GM21717 (cell line): ENCODE data around the gene CWH43.
"Not testable (repeated sequence)": the region's sequence is repeated elsewhere in the genome, so short reads cannot be mapped to it uniquely, and the experiment has no call there.

Experiments
- ATAC-seq: cut with Tn5 transposase; IDR thresholded peaks from one replicate; pipeline ENCODE4 v1.9.1; 2021; ENCODE audit warnings: mild to moderate bottlenecking, moderate library complexity; ENCODE audit not compliant: unreplicated experiment

The CWH43 gene

GRCh38 chr4:48974979-48975640 is 11.0 kb upstream of the CWH43 start:
- no peak for ATAC-seq

GRCh38 chr4:48976041-48976440 is 10.0 kb upstream of the CWH43 start:
- no peak for ATAC-seq

- no peak for ATAC-seq
Measured at GRCh38 chr4:48979914-48980579, 6.0 kb upstream of the CWH43 start.

GRCh38 chr4:48984005-48984404 is 2.1 kb upstream of the CWH43 start:
- ATAC-seq: not testable (repeated sequence)

GRCh38 chr4:48985602-48985975 is 486 bp upstream of the CWH43 start:
- no peak for ATAC-seq

- ATAC-seq: no peak
Measured at GRCh38 chr4:48986654-48987164, 634 bp downstream of the CWH43 start.

- ATAC-seq: no peak
Measured at GRCh38 chr4:48989461-48990203, 3.6 kb downstream of the CWH43 start.

GRCh38 chr4:48991357-48991756 is 5.3 kb downstream of the CWH43 start:
- no peak for ATAC-seq

- no peak for ATAC-seq
Measured at GRCh38 chr4:48997962-48998361, 11.9 kb downstream of the CWH43 start.

GRCh38 chr4:48998440-48998839 is 12.4 kb downstream of the CWH43 start:
- ATAC-seq: no peak

- no peak for ATAC-seq
Measured at GRCh38 chr4:49000806-49001205, 14.7 kb downstream of the CWH43 start.

GRCh38 chr4:49002931-49003330 is 16.9 kb downstream of the CWH43 start:
- ATAC-seq: no peak

- no peak for ATAC-seq
Measured at GRCh38 chr4:49018718-49019295, 32.7 kb downstream of the CWH43 start.

- ATAC-seq: no peak
Measured at GRCh38 chr4:49032440-49033161, 46.5 kb downstream of the CWH43 start.

GRCh38 chr4:49036528-49036927 is 50.5 kb downstream of the CWH43 start:
- no peak for ATAC-seq

GRCh38 chr4:49044270-49044669 is 58.2 kb downstream of the CWH43 start:
- ATAC-seq: no peak

- no peak for ATAC-seq
Measured at GRCh38 chr4:49058306-49058705, 72.2 kb downstream of the CWH43 start.

GRCh38 chr4:49063670-49064069 is 77.6 kb downstream of the CWH43 start:
- ATAC-seq: no peak

- not testable (repeated sequence) for ATAC-seq
Measured at GRCh38 chr4:49072196-49072595, 86.1 kb downstream of the CWH43 start.

GRCh38 chr4:49091883-49092282 is 105.8 kb downstream of the CWH43 start:
- ATAC-seq: peak; percentile 34

GRCh38 chr4:49092608-49093135 is 106.6 kb downstream of the CWH43 start:
- peak; percentile 61 for ATAC-seq
